Ovary (tissue), 9 donors: Measurements from ENCODE around the gene KLK3. TPM values are rescaled to one million over a fixed set of nuclear protein-coding genes. Genes with fewer than 3 reads are reported as not detected.

Source experiments
- DNase-seq, 5 donors: peaks; one replicate each; pipeline ENCODE4 v3.0.0-alpha.2; 2019 to 2020
- H3K27ac ChIP-seq, 2 donors: fragments of 200-600 bp; one replicate each; pipeline versions ENCODE4 v1.5.1 to v1.8.0; 2019 to 2022
- H3K27me3 ChIP-seq: fragments of 200-600 bp; one replicate; pipeline ENCODE4 v1.8.0; 2022
- H3K36me3 ChIP-seq: fragments of 200-600 bp; sonication (generic); one replicate; pipeline ENCODE4 v1.5.1; 2019
- H3K4me1 ChIP-seq: one replicate; pipeline ENCODE4 v1.8.1; 2013; ENCODE audit warnings: mild to moderate bottlenecking, moderate library complexity; ENCODE audit not compliant: insufficient read depth
- H3K4me3 ChIP-seq: fragments of 200-600 bp; sonication (generic); one replicate; pipeline ENCODE4 v1.5.1; 2017
- H3K9me3 ChIP-seq, 2 donors: fragments of 200-600 bp in 1 of 2; sonication (generic) in 1 of 2; one replicate each; pipeline versions ENCODE4 v1.5.1 to v1.8.1; 2013 to 2019; ENCODE audit warnings: mild to moderate bottlenecking in 1 of 2, moderate library complexity in 1 of 2
- EP300 ChIP-seq: sonication (generic); formaldehyde crosslinking; IDR thresholded peaks from one replicate; pipeline ENCODE4 v1.6.1; 2017; ENCODE audit warnings: antibody characterized with exemption
- POLR2A ChIP-seq: fragments of 450-650 bp; IDR thresholded peaks from one replicate; pipeline ENCODE4 v1.6.1; 2017; ENCODE audit warnings: antibody characterized with exemption, mild to moderate bottlenecking, moderate library complexity
- WGBS, 3 donors: extraction: QIAGEN DNeasy Blood & Tissue Kit in 1 of 3; methylation state at CpG; one replicate each; pipeline versions ENCODE4 v1.1.5 to v1.1.7; 2013 to 2017; 5-methylcytosine and 5-hydroxymethylcytosine counted together
- intact Hi-C, 4 donors: fragments of 100-400 bp; cut with DNase I; formaldehyde crosslinking; loops; one replicate each; pipeline versions ENCODE4 v1.11.0 to v1.15.1; 2022 to 2023
- polyA plus RNA-seq, 2 donors: library from polyadenylated mRNA; stranded (reverse); fragments of 200-250 nt in 1 of 2; fragments of 350-450 nt in 1 of 2; fragmentation: Illumina TruSeq in 1 of 2; extraction: RNeasy Lipid Tissue Mini Kit (QIAGEN cat#74804) in 1 of 2; gene quantifications; one replicate each; pipeline ENCODE4 v1.2.3, GENCODE V29; 2013 to 2014
- total RNA-seq, 7 donors: library from RNA; depleted of rRNA in 2 of 7; stranded (reverse); fragments of >200 nt in 2 of 7; fragmentation: NEBNext Ultra II Directional in 3 of 7; extraction: Animal tissue kit (Norgen Biotek cat#: 25700) in 3 of 7; gene quantifications; one replicate each; pipeline versions ENCODE4 v1.1.0 to v1.2.4, GENCODE V29; 2016 to 2023
- TF ChIP-seq, protein P1 (sequence below), 3 donors: fragments of 450-650 bp in 2 of 3; fragments of 200-600 bp in 1 of 3; IDR thresholded peaks; one replicate each; pipeline versions ENCODE4 v1.5.1 to v1.8.0; 2016 to 2022; ENCODE audit warnings: antibody characterized with exemption in 3 of 3, mild to moderate bottlenecking in 1 of 3
- donor health status: DM: no; HTN: no; CAD: no; lungs with moderate emphysema.
- donor health status: DM: no; HTN: no; CAD: no.
- donor health status: Bipolar disorder and iron deficiency.
- donor health status: DM: yes; HTN: yes; CAD: no.
- donor health status: DM: no; HTN: no; CAD: no.
- donor health status: DM: yes; HTN: yes; CAD: no.

KLK3 gene
- total and polyA plus RNA-seq, 9 donors, result 0.13 to 0.24 (median 0.20) TPM; not detected in 6

DNA sequence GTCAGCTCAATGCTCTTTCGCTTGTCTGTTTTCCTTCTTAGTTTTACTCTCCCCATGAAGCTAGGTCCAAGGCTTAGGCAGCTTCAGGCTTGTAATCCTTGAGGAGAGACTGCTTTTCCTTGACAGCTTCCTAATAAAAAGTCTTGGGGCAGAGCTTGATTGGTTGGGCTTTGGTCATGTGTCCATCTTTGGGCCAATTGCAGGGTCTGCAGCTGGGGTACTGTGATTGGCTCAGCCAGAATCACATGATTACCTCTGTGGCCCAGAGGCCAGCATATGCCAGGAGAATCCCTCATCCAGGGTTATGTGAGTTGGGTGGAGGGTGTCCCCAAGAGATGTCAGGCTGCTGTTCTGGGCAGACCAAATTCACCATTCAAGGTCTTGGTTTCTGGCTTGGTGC, 39.3 kb upstream of the KLK3 start:
- intact Hi-C loops, result no loop called here
- H3K27me3 ChIP-seq, result no peaks in the 10 kb centered on the region
- DNase-seq, result no peak
- 92 to 96% (median 93%) methylated on average over 1 of the region's 1 CpG for WGBS, 3 donors
- no peaks in the 10 kb centered on the region for H3K9me3 ChIP-seq
- TF ChIP-seq, protein P1, sequence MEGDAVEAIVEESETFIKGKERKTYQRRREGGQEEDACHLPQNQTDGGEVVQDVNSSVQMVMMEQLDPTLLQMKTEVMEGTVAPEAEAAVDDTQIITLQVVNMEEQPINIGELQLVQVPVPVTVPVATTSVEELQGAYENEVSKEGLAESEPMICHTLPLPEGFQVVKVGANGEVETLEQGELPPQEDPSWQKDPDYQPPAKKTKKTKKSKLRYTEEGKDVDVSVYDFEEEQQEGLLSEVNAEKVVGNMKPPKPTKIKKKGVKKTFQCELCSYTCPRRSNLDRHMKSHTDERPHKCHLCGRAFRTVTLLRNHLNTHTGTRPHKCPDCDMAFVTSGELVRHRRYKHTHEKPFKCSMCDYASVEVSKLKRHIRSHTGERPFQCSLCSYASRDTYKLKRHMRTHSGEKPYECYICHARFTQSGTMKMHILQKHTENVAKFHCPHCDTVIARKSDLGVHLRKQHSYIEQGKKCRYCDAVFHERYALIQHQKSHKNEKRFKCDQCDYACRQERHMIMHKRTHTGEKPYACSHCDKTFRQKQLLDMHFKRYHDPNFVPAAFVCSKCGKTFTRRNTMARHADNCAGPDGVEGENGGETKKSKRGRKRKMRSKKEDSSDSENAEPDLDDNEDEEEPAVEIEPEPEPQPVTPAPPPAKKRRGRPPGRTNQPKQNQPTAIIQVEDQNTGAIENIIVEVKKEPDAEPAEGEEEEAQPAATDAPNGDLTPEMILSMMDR (IDR thresholded peaks at IDR 0.05), result no peak
- no peak for TF ChIP-seq EP300
- no peak for TF ChIP-seq POLR2A
- H3K36me3 ChIP-seq, result no peaks in the 10 kb centered on the region
- no peak overlapping the region for H3K27ac ChIP-seq
- no peaks in the 10 kb centered on the region for H3K4me1 ChIP-seq
- no peak overlapping the region for H3K4me3 ChIP-seq

DNA sequence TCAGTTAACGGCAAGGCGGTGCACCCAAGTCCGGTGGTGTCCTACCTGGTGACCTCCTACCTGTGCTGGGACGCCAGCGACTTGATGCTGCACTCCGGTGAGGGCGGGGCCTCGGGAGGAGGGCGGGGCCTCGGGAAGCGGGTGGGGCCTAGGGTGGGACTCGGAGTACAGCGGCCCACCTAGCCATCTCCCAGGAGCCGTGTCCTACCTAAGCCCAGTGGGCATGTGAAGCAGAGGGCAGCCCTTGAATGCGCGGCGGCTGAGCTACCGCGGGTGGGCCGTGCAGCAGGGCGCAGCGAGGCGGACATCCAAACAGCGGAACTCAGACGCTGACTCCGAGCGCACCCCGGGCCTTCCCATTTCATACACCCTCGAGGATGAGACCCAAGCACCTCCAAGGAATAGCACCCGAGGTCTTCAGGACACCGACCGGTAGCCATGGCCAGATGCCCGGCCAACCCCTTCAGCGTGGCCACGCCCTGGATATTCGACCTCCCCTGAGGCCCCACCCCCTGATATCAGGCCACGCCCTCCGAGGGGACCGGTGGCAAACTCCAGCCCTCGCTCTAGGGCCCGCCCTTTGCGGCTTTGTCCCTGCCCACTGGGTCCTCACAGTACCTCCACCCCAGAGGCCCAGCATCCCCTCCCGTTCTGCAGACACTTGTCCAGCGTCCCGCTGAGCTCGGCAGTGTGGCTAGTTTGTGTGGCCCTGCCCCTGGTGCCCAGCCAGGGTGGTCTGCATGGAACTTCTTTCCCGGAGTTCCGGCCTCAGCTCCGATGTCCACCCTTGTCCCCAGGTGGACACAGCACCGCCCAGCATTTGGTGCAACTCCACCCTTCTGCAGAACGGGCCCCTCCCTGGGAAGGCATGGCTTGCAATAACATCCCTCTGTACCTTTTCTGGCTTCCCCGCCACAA, 36.5 kb upstream of the KLK3 start:
- no peak for DNase-seq
- intact Hi-C loops, result no loop called here
- no peak overlapping the region for H3K4me3 ChIP-seq
- no peaks in the 10 kb centered on the region for H3K4me1 ChIP-seq
- TF ChIP-seq, protein P1 (IDR thresholded peaks at IDR 0.05), result no peak
- no peak for TF ChIP-seq POLR2A
- no peak for TF ChIP-seq EP300
- no peaks in the 10 kb centered on the region for H3K27me3 ChIP-seq
- H3K27ac ChIP-seq, result no peak overlapping the region
- H3K36me3 ChIP-seq, result no peaks in the 10 kb centered on the region
- H3K9me3 ChIP-seq, result no peaks in the 10 kb centered on the region
- 4 to 5% (median 5%) methylated on average over 48 to 52 of the region's 52 CpGs for WGBS, 3 donors

GRCh38 chr19:50818859-50819472, 35.7 kb upstream of the KLK3 start:
- Histone ChIP-seq H3K27ac (no peak overlapping the region), H3K36me3 (no peaks in the 10 kb centered on the region), H3K4me1 (no peaks in the 10 kb centered on the region), H3K4me3 (no peak overlapping the region), H3K9me3 (no peaks in the 10 kb centered on the region), H3K27me3 (no peaks in the 10 kb centered on the region)
- DNase-seq, result no peak
- WGBS, 3 donors, result 54 to 61% (median 61%) methylated on average over 12 of the region's 12 CpGs
- intact Hi-C loops, result no loop called here
- TF ChIP-seq, protein P1 (IDR thresholded peaks at IDR 0.05), result no peak
- no peak for TF ChIP-seq POLR2A
- TF ChIP-seq EP300, result no peak

GRCh38 chr19:50819636-50820035, 35.1 kb upstream of the KLK3 start:
- Histone ChIP-seq H3K27me3 (no peaks in the 10 kb centered on the region), H3K27ac (no peak overlapping the region), H3K4me1 (no peaks in the 10 kb centered on the region), H3K36me3 (no peaks in the 10 kb centered on the region), H3K9me3 (no peaks in the 10 kb centered on the region), H3K4me3 (no peak overlapping the region)
- DNase-seq, result no peak
- TF ChIP-seq POLR2A (no peak), EP300 (no peak)
- TF ChIP-seq, protein P1 (IDR thresholded peaks at IDR 0.05), result no peak
- 20 to 27% (median 27%) methylated on average over 8 of the region's 8 CpGs for WGBS, 3 donors
- intact Hi-C loops, result no loop called here
